ENCODE measurements around the gene CRYBG1. TPM values are rescaled to one million over a fixed set of nuclear protein-coding genes. Genes with fewer than 3 reads are reported as not detected.

CRYBG1 gene
- total RNA-seq, 3 donors from 2014 or later: 26.6 to 93.0 (median 86.4) TPM

DNA sequence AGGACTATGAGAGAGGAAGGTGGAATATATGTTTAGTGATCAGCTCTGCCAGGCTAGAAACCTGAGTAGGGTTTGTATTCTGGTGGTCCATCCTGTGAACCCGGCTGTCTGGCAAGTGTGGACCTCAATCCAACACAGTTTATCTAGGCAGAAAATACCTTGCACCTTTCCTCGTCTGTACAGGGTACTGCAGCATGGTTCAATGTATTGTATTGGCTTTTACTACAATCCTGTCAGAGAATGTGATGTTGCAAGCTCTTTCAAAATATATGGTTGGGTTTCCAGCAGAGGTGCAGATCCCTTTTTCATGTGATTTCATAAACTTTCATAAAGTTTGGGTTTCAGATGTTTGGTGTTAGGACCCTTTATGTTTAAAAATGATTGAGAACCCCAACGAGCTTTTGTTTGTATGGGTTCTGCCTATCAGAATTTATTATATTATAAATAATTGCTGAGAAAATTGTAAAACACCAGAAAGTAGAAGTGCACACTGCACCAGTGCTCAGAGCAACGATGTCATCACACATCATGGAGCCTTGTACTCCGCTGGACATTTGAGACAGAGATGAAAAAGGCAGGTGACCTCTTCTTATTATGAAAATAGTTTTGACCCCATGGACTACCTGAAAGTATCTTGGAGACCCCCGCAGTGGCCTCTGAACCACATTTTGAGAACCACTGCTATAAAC lies 162.2 kb downstream of the CRYBG1 start:
- H3K4me1 ChIP-seq (ENCODE audit: low read depth): peaks cover 6% of the 10 kb centered on the region
- no peaks in the 10 kb centered on the region for H3K36me3 ChIP-seq (ENCODE audit: low read depth)
- intact Hi-C loops (cut with DNase I, micrococcal nuclease): no loop called here
- no peak for ATAC-seq
- no peak for DNase-seq
- no peaks in the 10 kb centered on the region for H3K9me3 ChIP-seq
- TF ChIP-seq CTCF (IDR thresholded peaks at IDR 0.05): no peak
- H3K4me3 ChIP-seq: no peak overlapping the region

DNA sequence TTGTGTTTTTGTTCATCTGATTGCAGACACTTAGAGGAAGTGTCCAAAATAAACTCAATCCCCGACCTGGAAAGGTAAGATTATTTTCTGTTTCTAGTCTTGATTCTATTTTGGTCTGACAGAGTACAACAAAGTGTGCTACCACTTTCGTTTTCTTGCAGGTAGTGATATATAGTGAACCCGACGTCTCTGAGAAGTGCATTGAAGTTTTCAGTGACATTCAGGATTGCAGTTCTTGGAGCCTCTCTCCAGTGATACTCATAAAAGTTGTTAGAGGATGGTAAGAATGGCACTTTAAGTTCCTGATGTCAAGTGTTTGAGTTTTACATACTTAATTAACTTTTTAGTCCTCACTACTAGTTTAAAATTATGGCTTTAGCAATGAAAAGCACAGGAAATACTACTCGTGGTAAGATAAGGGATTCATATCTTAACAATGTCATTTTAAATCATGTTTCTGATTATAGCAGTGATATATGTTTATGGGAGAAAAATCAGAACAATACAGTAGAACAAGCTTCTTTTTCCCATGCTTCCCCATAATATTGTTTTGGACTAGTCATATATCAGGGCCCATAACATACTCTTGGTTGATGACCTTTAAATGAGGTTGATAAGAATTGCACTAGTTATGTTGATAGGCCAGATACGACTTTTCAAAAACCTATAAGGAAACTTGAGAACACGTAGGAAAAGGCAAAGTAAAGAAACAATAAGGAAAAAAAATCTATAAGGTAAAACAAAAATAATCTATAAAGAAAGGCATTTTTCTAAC lies 164.8 kb downstream of the CRYBG1 start:
- ATAC-seq (peak; percentile 74), DNase-seq (no peak)
- Histone ChIP-seq H3K4me1 (ENCODE audit: low read depth) (peaks cover 4% of the 10 kb centered on the region), H3K36me3 (ENCODE audit: low read depth) (no peaks in the 10 kb centered on the region), H3K4me3 (no peak overlapping the region), H3K9me3 (no peaks in the 10 kb centered on the region)
- intact Hi-C loops (cut with DNase I, micrococcal nuclease): no loop called here
- peak; percentile 6 for TF ChIP-seq CTCF (IDR thresholded peaks at IDR 0.05)

GRCh38 chr6:106525882-106526275 lies 165.4 kb downstream of the CRYBG1 start:
- no peak overlapping the region for H3K4me3 ChIP-seq
- H3K36me3 ChIP-seq (ENCODE audit: low read depth): no peaks in the 10 kb centered on the region
- DNase-seq (no peak), ATAC-seq (no peak)
- intact Hi-C loops (cut with DNase I, micrococcal nuclease): no loop called here
- H3K9me3 ChIP-seq: no peaks in the 10 kb centered on the region
- no peak for TF ChIP-seq CTCF (IDR thresholded peaks at IDR 0.05)
- peaks cover 4% of the 10 kb centered on the region for H3K4me1 ChIP-seq (ENCODE audit: low read depth)

- H3K4me3 ChIP-seq: no peak overlapping the region
- peaks cover 4% of the 10 kb centered on the region for H3K4me1 ChIP-seq (ENCODE audit: low read depth)
- TF ChIP-seq CTCF (IDR thresholded peaks at IDR 0.05): no peak
- no peaks in the 10 kb centered on the region for H3K36me3 ChIP-seq (ENCODE audit: low read depth)
- DNase-seq (no peak), ATAC-seq (no peak)
- intact Hi-C loops (cut with DNase I, micrococcal nuclease): no loop called here
- no peaks in the 10 kb centered on the region for H3K9me3 ChIP-seq
These were observed 166.6 kb downstream of the CRYBG1 start for GRCh38 chr6:106527117-106527516.

DNA sequence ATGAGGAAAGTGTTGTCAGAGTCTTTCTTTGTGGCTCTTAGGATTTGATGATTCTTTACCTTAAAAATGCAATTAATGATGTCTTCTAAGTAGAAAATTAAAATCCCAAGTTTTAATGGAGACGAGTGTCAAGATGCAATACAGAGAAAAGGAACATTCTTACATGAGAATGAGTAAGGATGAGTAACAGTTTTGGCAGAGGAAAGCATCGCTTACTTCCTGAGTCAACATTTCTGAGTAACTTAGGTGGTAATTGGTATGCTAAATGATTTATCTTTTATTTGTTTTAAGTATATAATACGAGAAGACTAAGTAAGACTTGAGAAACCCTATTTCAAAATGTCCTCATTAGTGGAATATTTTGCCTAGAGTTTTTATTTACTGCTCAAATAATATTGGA lies 167.5 kb downstream of the CRYBG1 start:
- intact Hi-C loops (cut with DNase I, micrococcal nuclease): no loop called here
- DNase-seq (no peak), ATAC-seq (no peak)
- no peak for TF ChIP-seq CTCF (IDR thresholded peaks at IDR 0.05)
- peaks cover 4% of the 10 kb centered on the region for H3K4me1 ChIP-seq (ENCODE audit: low read depth)
- no peak overlapping the region for H3K4me3 ChIP-seq
- H3K36me3 ChIP-seq (ENCODE audit: low read depth): no peaks in the 10 kb centered on the region
- no peaks in the 10 kb centered on the region for H3K9me3 ChIP-seq

All from mucosa of descending colon (tissue), 3 donors.